Heart right ventricle (tissue), 16 donors: Measurements from ENCODE around the gene SLC23A2. TPM values are rescaled to one million over a fixed set of nuclear protein-coding genes. Genes with fewer than 3 reads are reported as not detected.

Experiments
- ATAC-seq, 8 donors: fragments of 200-7000 bp; cut with Tn5 transposase; one replicate each; pipeline ENCODE4 v1.9.1; 2020; ENCODE audit warnings: mild to moderate bottlenecking in 8 of 8, moderate library complexity in 8 of 8, moderate number of reproducible peaks in 1 of 8
- DNase-seq, 2 donors: peaks; one replicate each; pipeline ENCODE4 v3.0.0-alpha.2; 2020
- H3K27ac ChIP-seq, 10 donors: fragments of 200-600 bp; sonication (generic) in 2 of 10; one replicate each; pipeline versions ENCODE4 v1.5.0 to v1.8.0; 2020 to 2022; ENCODE audit warnings: mild to moderate bottlenecking in 3 of 10
- H3K27me3 ChIP-seq, 7 donors: fragments of 200-600 bp; one replicate each; pipeline ENCODE4 v1.8.0; 2021 to 2022; ENCODE audit warnings: mild to moderate bottlenecking in 2 of 7
- H3K36me3 ChIP-seq, 9 donors: fragments of 200-600 bp; sonication (generic) in 1 of 9; one replicate each; pipeline versions ENCODE4 v1.5.0 to v1.8.0; 2020 to 2022; ENCODE audit warnings: mild to moderate bottlenecking in 2 of 9
- H3K4me1 ChIP-seq, 9 donors: fragments of 200-600 bp; sonication (generic) in 1 of 9; one replicate each; pipeline versions ENCODE4 v1.5.0 to v1.8.0; 2020 to 2022; ENCODE audit warnings: mild to moderate bottlenecking in 4 of 9
- H3K4me3 ChIP-seq, 10 donors: fragments of 200-600 bp; sonication (generic) in 2 of 10; one replicate each; pipeline versions ENCODE4 v1.5.0 to v1.8.0; 2020 to 2022; ENCODE audit warnings: mild to moderate bottlenecking in 7 of 10, moderate library complexity in 2 of 10
- H3K9me3 ChIP-seq, 11 donors: fragments of 200-600 bp in 10 of 11; sonication (generic) in 2 of 11; one replicate each; pipeline versions ENCODE4 v1.5.0 to v1.8.0; 2013 to 2022; ENCODE audit warnings: mild to moderate bottlenecking in 2 of 11, control low read depth in 1 of 11, moderate library complexity in 1 of 11
- CTCF ChIP-seq, 9 donors: fragments of 200-600 bp; sonication (generic) in 2 of 9; IDR thresholded peaks; one replicate each; pipeline versions ENCODE4 v1.5.0 to v1.8.0; 2021 to 2022; ENCODE audit warnings: antibody characterized with exemption in 9 of 9, mild to moderate bottlenecking in 5 of 9, moderate library complexity in 1 of 9
- WGBS, 2 donors: extraction: QIAGEN DNeasy Blood & Tissue Kit; methylation state at CpG; one replicate each; pipeline ENCODE4 v1.1.7; 2013; ENCODE audit warnings: inconsistent platforms in 1 of 2; 5-methylcytosine and 5-hydroxymethylcytosine counted together
- intact Hi-C, 10 donors: fragments of 100-400 bp; cut with DNase I; formaldehyde crosslinking; loops; one replicate each; pipeline versions ENCODE4 v1.11.1 to v1.14.2; 2022
- polyA plus RNA-seq, 2 donors: library from polyadenylated mRNA; stranded (reverse); fragments of 200-250 nt; gene quantifications; one replicate each; pipeline ENCODE4 v1.2.3, GENCODE V29; 2013
- total RNA-seq, 10 donors: library from RNA; stranded (reverse); fragmentation: NEBNext Ultra II Directional in 3 of 10; extraction: Animal tissue kit (Norgen Biotek cat#: 25700) in 3 of 10; gene quantifications; one replicate each; pipeline versions ENCODE4 v1.2.1 to v1.2.4, GENCODE V29; 2021 to 2023
- donor health status: Arrhythmogenic right ventricular cardiomyopathy.
- donor health status: ischemic (EF 13 %, LVEDD 7.1; RV severe dilation, severe dysfunction).
- donor health status: healthy with polysubstance abuse.
- donor health status: DM: no; HTN: yes; CAD: no.
- donor health status: DM: no; HTN: no; CAD: no.
- donor health status: ischemic (EF 25% LVEDD 6.9; RV normal size, moderate dysfunction).
- donor health status: ischemic (EF 25% LVEDD 5.7; RV mildly dilated, moderate dysfunction).
- donor health status: healthy.
- donor health status: DM: yes; HTN: yes; CAD: no.
- donor health status: Ischemic cardiomyopathy.
- donor health status: ischemic (EF 35%, LVEDD 5.7; RV mildly dilated, moderate dysfunction).
- donor health status: nonischemic (EF 11% LVEDD 7.7; RV severe dilation, severe dysfunction).
- donor health status: DM: yes; HTN: yes; CAD: no.
- donor health status: PGD.
- donor health status: ischemic (EF 29% LVEDD 5.4; RV normal size, mild dysfunction).
- donor health status: nonischemic (EF 23%, LVEDD 6.1; RV moderate dilation, normal function).

SLC23A2 gene
- total and polyA plus RNA-seq, 12 donors, result 2.0 to 12.3 (median 6.9) TPM

GRCh38 chr20:4875578-4876067 lies 125.7 kb downstream of the SLC23A2 start:
- Histone ChIP-seq H3K9me3 (no peaks in the 10 kb centered on the region), H3K4me1 (no peaks in the 10 kb centered on the region), H3K27ac (no peak overlapping the region), H3K36me3 (peaks cover 0 to 93% (median 20%) of the 10 kb centered on the region in 9 donors), H3K4me3 (no peak overlapping the region), H3K27me3 (no peaks in the 10 kb centered on the region)
- WGBS, 2 donors, result 40 to 57% methylated on average over 16 of the region's 16 CpGs
- TF ChIP-seq CTCF (IDR thresholded peaks at IDR 0.05), result no peak
- peak in 4 of 8 donors; percentile 41 to 85 (median 62) for ATAC-seq
- intact Hi-C loops, result no loop called here
- no peak for DNase-seq

GRCh38 chr20:4873396-4873795 lies 127.9 kb downstream of the SLC23A2 start:
- Histone ChIP-seq H3K9me3 (no peaks in the 10 kb centered on the region), H3K27me3 (no peaks in the 10 kb centered on the region), H3K4me1 (no peaks in the 10 kb centered on the region), H3K4me3 (no peak overlapping the region), H3K27ac (no peak overlapping the region), H3K36me3 (peaks cover 0 to 96% (median 20%) of the 10 kb centered on the region in 9 donors)
- ATAC-seq, result no peak
- WGBS, 2 donors, result 90 to 96% methylated on average over 2 of the region's 2 CpGs
- intact Hi-C loops, result no loop called here
- no peak for TF ChIP-seq CTCF (IDR thresholded peaks at IDR 0.05)
- no peak for DNase-seq

- WGBS, 2 donors, result 96 to 97% methylated on average over 6 of the region's 6 CpGs
- no peaks in the 10 kb centered on the region for H3K9me3 ChIP-seq
- peaks cover 0 to 94% (median 27%) of the 10 kb centered on the region in 9 donors for H3K36me3 ChIP-seq
- no peaks in the 10 kb centered on the region for H3K4me1 ChIP-seq
- intact Hi-C loops, result no loop called here
- DNase-seq, result no peak
- no peaks in the 10 kb centered on the region for H3K27me3 ChIP-seq
- no peak overlapping the region for H3K4me3 ChIP-seq
- no peak overlapping the region for H3K27ac ChIP-seq
- no peak for ATAC-seq
- TF ChIP-seq CTCF (IDR thresholded peaks at IDR 0.05), result no peak
These were observed 129.8 kb downstream of the SLC23A2 start for GRCh38 chr20:4871486-4871885.

GRCh38 chr20:4870906-4871305 lies 130.4 kb downstream of the SLC23A2 start:
- no peak overlapping the region for H3K27ac ChIP-seq
- no peak for TF ChIP-seq CTCF (IDR thresholded peaks at IDR 0.05)
- no peaks in the 10 kb centered on the region for H3K4me1 ChIP-seq
- no peaks in the 10 kb centered on the region for H3K27me3 ChIP-seq
- H3K36me3 ChIP-seq, result peaks cover 0 to 97% (median 27%) of the 10 kb centered on the region in 9 donors
- intact Hi-C loops, result no loop called here
- WGBS, 2 donors, result 87 to 88% methylated on average over 5 of the region's 5 CpGs
- no peak for DNase-seq
- H3K9me3 ChIP-seq, result no peaks in the 10 kb centered on the region
- no peak overlapping the region for H3K4me3 ChIP-seq
- no peak for ATAC-seq
